Stimulated activated CD4-positive, alpha-beta T cell treated with anti-CD3 and anti-CD28 coated beads, Interleukin-12 subunit alpha, Interleukin-12 subunit beta, amount 100 ng/mL, for 4 hours (primary cell): ENCODE measurements around the gene GOLGA7B.
A peak's percentile ranks its signal among the peaks of the same experiment; 100 is the strongest.

ENCODE experiments used
- DNase-seq: peaks from one replicate; pipeline ENCODE4 v3.0.0-alpha.2; 2020

The GOLGA7B gene

DNA sequence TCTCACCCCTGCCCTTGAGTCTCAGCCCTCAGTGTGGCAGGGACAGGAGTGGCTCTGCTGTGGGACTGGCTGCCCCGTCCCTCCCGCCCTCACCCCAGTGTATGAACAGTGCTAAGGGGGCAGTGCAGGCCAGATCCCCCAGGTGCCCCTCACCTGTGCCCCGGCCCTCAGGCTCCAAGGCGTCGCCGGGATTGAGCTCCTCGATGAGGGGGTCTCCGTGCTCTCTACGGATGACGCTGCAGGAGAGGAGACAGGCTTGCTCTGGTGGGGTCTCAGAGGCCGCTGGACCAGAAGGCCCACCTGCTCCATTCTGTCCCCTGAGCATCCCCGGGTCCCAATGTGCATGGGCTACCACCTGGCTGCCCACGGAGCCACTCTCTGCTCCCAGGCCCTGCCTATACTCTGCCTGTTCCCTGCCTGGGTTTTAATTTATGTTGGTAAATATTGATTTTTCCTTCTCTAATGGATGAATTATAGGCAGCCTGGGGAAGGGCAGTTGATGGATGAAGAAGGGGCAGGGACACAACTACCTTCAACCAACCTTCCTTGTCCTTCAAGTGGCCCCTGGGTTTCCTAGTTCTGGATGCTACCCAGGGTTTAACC, 47.2 kb downstream of the GOLGA7B start:
- no peak for DNase-seq

DNA sequence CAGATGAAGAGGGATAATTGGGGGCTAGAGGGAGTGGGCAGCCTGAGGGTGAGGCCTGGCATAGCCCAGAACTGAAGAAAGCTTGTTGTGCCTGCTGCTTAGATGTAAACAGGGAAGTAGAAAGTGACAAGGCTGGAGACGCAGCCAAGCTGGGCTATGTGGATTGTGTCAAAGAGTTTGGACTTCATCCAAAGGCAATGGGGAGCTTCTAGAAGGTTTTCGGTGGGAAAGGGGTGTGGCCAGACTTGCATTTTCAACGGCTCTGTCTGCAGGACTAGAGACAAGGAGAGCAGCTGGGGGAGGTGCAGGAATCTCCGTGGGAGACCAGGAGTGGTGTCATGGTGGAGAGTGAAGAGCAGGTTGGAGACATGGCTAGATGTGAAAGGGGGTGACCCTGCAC, 48.8 kb downstream of the GOLGA7B start:
- no peak for DNase-seq

- no peak for DNase-seq
Observed at GRCh38 chr10:97901381-97901780, 51.7 kb downstream of the GOLGA7B start.

DNA sequence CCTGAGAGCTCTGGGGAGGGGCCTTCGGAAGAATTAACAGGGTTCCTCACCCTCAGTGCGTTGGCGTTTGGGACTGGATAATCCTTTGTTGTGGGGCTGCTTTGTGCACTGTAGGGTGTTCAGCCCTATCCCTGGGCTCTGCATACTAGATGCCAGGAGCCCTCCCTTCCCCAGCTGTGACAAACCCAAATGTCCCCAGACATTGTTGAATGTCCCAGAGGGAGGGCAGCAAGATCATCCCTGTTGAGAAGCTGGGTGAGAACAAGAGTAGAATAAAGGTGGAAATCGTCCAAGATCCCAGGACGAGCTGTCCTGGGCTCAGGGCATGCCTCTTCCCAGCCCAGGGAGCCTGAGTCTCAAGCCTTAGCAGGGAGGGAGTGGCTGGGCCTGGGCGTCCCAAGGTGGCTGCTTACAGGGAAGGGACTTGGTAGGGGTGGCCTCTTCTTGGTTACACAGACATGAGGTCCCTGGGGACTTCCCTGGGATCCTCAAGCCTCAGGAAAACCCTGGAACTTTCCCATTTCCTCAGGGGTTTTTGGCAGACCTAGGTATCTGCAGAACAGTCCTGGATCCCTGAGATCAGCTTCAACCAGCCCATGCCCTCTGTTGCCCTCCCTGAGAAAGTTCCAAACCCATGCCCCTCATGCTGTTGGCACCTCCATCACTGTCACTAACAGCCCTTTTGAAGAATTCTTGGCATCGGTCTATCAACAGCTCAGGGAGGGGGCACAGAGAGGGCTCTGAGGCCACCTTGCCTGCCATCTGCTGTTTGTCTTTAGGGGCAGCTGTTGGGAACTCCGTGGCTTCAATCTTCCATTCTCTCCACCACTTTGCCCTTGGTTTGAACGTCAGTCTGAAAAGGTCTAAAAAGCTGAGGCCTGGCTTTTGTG, 53.7 kb downstream of the GOLGA7B start:
- no peak for DNase-seq

- DNase-seq, result no peak
Observed at GRCh38 chr10:97904018-97904381, 54.4 kb downstream of the GOLGA7B start.

DNA sequence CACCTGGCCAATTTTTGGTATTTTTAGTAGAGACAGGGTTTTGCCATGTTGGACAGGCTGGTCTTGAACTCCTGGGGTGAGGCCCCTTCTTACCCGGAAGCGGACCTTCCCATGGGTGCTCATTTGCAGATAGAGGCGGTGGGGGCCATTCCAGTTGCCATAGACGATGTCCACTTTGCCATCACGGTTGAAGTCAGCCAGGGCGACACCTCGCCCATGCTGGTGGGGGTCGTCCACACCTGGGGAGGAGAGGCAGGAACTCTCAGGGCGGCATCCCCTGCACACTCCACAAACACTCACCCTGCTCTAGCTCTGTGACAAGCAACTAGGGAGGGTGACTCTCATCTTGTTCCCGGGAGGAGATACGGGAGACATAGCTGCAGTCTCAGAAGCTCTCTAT, 54.9 kb downstream of the GOLGA7B start:
- DNase-seq, result no peak

GRCh38 chr10:97905276-97905675, 55.6 kb downstream of the GOLGA7B start:
- DNase-seq, result no peak

- DNase-seq, result no peak
Observed at GRCh38 chr10:97907211-97907610, 57.6 kb downstream of the GOLGA7B start.

GRCh38 chr10:97907830-97908229, 58.2 kb downstream of the GOLGA7B start:
- DNase-seq, result no peak

GRCh38 chr10:97910661-97911060, 61.0 kb downstream of the GOLGA7B start:
- DNase-seq, result no peak

- no peak for DNase-seq
Observed at GRCh38 chr10:97911217-97911616, 61.6 kb downstream of the GOLGA7B start.

DNA sequence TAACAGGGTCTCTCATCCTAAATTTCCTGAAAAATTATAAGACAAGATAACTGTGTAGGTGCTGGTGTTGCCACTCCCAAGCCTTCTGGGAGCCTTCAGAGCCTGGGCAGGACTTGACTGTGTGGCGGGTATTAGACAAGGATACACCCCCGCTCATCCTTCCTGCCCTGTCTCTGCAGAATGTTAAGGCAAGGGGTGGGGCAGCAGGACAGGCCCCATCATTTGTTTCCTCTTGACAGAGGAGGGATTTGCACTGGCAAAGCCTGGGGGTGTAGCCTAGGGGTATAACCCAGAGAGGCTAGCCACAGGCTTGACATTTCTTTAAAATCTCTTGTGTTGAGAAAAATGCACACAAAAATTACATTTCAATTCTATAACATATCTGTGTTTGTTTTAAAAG, 63.5 kb downstream of the GOLGA7B start:
- no peak for DNase-seq

- DNase-seq, result no peak
Observed at GRCh38 chr10:97913614-97914013, 64.0 kb downstream of the GOLGA7B start.

DNA sequence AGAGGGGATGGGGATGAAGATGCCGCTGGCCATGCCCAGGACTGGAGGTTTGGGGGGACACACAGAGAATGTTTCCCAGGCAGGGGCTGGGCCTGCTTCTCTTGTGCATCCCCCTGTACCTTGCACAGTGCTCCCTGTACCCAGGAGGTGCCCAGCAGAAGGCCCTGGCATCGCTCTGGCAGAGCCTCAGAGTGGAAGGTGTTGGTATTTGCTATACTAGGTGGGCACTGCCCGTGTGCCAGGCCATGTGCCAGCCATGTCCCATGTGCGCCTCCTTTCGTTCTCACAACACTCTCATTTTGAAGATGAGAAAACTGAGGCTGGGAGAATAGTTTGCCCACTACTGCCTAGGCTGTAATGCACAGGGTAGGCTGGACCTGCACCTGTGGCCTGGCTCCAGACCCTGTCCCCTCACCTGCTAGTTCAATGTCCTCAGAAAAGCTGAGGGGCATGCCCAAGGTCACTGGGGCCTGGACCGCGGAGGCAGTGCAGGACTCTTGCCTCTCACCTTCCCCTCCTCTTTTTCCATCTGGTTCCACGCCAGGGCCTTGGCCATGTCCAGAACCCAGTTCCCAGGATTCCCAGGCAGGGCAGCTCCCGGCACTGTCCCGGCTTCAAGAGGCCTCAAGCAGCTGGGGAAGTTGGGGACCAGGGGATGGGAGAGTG, 64.7 kb downstream of the GOLGA7B start:
- DNase-seq, result no peak

GRCh38 chr10:97914837-97915211, 65.2 kb downstream of the GOLGA7B start:
- DNase-seq, result peak; percentile 75

DNA sequence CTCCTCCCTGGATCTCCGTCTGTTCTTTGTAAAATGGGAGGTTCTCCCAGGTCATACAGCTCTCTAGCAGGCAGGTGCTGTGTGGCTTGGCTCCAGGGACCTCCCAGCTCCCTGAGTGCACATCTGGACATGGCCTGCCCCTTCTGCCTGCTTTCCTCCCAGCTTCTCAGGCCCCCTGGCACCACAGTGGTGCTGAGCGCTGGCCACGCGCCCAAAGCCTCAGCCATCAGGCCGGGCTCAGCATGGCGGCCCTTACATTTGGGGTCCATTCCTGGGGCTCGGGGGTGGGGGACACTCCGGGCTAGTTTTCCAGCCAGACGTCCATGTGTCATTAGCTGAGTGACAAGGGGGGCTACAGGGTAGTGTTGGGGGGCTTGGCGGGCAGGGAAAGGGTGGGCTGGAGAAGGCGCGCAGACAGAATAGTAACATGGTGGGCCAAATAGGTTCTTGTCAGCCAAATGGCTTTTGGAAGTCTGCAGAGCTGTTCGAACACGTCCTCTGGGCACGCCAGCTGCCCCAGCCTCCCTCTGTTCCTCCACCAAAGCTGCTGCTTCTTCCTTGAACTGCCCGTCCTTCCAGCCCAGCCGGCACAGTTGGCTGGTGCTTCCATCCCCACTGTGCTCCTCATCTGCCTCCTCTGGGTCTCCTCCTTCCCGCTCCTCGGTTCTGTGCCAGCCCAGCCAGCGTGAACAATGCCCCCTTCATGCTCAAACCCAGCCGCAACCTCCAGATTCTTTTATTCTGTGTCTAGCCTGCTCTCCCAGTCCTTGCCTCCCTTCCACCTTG, 65.9 kb downstream of the GOLGA7B start:
- DNase-seq, result no peak

DNA sequence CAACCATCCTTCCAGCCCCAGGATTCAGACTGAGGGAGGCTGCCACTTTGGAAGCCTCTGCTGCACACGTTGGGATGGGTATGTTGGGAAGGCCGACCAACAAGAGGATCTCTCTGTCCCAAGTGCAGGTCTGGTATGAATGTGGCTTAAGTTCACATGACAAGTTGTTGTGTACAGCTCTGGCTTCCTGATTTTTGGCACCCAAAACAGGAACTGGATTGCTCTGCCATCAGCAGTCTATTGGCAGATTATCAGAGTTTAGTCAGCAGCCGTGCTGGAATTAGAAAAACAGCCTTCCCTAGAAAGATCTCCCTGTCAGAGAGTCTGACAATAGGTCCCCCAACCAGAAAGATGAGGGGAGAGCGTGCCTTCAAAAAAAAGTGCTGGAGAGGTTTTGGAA, 66.9 kb downstream of the GOLGA7B start:
- DNase-seq, result no peak

DNA sequence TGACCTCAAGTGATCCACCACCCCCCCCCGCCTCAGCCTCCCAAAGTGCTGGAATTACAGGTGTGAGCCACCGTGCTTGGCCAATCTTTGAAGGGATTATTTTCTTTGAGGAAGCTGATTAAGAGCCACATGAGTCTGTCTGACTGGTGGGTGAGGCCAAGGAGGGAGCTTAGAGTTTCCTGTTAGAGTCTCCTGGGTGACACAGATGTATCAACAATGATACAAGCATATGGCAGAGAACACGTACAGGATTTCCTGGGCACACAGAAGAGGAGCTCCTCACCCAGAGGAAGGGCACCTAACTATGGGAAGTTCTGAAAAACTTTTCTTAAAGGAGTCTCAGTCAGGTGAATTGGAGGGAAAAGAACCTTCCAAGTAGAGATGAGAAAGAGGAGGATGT, 69.4 kb downstream of the GOLGA7B start:
- no peak for DNase-seq

- DNase-seq, result no peak
Observed at GRCh38 chr10:97920865-97921264, 71.2 kb downstream of the GOLGA7B start.
